OCI-LY7 (cell line): ENCODE data around the gene ABCB11.

Source experiments
- EZH2phosphoT487 ChIP-seq: fragments of 200-600 bp; sonication (generic); IDR thresholded peaks from 2 replicates; pipeline ENCODE4 v1.6.1; 2018; ENCODE audit warnings: low read depth, borderline replicate concordance, mild to moderate bottlenecking, mixed run types, antibody characterized with exemption, low read length, moderate library complexity, mixed read lengths
- TF ChIP-seq, protein P1 (sequence below): fragments of 200-600 bp; sonication (generic); conservative IDR thresholded peaks from 2 replicates; pipeline ENCODE4 v1.5.1; 2014; ENCODE audit warnings: mild to moderate bottlenecking, antibody characterized with exemption, low read length, moderate library complexity, mixed read lengths

DNA sequence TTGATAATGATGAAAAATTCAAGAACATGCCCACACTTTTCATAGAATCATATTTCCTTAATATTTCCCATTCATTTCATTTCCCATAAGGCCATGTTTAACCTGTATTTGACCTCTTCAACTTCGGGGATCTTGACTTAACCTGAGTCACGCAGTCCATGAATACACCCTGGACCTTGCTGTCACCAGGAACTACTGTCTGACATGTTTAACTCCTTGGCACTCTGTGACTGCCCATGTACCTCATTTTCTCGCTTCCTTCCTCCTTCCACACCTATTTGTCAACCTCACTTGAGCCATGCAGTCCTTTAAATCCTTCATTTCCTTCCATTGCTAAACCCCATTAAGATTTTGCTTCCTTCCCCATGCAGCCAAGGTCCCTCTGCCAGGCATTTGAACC, 16.3 kb downstream of the ABCB11 start:
- TF ChIP-seq, protein P1, sequence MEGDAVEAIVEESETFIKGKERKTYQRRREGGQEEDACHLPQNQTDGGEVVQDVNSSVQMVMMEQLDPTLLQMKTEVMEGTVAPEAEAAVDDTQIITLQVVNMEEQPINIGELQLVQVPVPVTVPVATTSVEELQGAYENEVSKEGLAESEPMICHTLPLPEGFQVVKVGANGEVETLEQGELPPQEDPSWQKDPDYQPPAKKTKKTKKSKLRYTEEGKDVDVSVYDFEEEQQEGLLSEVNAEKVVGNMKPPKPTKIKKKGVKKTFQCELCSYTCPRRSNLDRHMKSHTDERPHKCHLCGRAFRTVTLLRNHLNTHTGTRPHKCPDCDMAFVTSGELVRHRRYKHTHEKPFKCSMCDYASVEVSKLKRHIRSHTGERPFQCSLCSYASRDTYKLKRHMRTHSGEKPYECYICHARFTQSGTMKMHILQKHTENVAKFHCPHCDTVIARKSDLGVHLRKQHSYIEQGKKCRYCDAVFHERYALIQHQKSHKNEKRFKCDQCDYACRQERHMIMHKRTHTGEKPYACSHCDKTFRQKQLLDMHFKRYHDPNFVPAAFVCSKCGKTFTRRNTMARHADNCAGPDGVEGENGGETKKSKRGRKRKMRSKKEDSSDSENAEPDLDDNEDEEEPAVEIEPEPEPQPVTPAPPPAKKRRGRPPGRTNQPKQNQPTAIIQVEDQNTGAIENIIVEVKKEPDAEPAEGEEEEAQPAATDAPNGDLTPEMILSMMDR: no peak
- TF ChIP-seq EZH2phosphoT487: no peak
